SHP77 (cell line): ENCODE measurements around the gene COG3.

Source experiments
- DNase-seq, 2 experiments: peaks; one replicate each; lab custom pipeline; 2025; lab: John Stamatoyannopoulos, UW

Gene COG3

DNA sequence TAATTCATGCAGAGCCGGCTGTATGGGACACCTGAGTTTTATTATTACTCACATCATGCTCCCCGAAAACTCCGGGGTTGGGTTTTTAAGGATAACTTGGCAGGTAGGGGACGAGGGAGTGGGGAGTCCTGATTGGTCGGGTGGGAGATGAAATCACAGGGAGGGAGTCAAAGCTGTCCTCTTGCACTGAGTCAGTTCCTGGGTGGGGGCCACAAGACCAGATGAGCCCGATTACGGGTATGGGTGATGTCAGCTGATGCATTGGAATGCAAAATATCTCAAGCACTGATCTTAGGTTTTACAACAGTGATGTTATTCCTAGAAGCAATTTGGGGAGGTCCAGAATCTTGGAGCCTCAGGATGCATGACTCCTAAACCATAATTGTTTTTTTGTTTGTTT is 18.6 kb upstream of the COG3 start:
- no peak for DNase-seq

GRCh38 chr13:45447050-45447661 is 17.6 kb upstream of the COG3 start:
- no peak for DNase-seq

DNA sequence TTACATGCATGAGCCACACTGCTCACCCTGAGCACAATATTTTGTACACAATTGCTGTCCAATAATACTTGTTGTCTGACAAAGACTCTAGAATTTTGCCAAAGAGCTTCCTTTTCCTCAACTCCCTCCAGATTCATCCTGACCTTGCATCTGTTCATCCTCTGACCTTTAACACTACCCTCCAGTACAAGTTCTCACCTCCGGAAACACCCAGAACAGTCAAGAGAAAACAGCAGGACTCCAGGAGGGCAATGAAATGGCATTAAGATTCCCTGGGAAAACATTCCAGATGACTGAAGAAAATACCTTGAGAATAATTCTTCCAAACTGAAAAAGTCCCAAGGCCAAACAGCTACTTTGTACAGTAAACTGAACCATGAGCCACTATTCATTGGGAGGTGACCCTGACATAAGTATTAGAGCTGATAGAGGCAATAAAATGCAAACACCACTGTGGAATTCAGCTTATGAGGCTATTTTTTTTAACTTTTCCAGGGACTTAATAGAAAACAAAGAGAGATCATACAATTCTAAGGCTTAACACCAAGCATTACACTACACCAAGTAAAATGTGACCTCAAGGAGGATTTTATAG is 15.7 kb upstream of the COG3 start:
- DNase-seq, result no peak

DNA sequence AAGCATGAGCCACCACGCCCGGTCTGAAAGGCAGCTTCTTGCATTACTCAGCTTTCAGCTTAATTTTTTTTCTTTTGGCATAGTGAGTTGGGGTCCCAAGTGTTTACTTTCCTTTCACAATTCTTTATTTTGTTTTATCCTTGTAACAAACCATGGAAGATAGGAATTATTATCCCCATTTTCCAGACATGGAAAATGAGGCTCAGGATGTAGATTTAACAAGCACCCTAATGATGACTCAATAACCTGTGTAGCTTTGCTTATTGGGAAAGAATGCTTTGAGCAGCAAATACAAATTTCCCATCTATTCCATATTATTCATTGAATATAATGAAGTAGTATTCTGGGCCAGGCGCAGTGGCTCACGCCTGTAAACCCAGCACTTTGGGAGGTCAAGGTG is 13.5 kb upstream of the COG3 start:
- no peak for DNase-seq

DNA sequence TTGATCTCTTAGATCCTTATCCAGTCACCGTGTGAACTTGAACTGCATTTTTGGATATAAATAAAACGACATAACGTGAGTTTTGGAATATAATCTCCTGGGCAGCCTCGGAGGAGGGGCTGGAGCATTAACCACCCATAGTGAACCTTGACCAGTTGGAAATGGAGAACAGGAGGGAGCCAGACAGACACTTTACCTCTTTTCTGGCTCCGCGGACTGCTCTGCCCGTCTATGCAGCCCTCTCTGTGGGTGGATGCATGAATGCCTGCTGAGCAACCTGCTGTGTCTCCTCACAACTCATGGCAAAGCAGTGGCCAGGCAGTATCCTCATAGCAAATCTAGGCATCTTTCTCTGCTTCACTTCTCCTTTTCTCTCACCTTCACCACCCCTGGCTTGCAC is 10.5 kb upstream of the COG3 start:
- no peak for DNase-seq

GRCh38 chr13:45456196-45456972 is 8.4 kb upstream of the COG3 start:
- no peak for DNase-seq

DNA sequence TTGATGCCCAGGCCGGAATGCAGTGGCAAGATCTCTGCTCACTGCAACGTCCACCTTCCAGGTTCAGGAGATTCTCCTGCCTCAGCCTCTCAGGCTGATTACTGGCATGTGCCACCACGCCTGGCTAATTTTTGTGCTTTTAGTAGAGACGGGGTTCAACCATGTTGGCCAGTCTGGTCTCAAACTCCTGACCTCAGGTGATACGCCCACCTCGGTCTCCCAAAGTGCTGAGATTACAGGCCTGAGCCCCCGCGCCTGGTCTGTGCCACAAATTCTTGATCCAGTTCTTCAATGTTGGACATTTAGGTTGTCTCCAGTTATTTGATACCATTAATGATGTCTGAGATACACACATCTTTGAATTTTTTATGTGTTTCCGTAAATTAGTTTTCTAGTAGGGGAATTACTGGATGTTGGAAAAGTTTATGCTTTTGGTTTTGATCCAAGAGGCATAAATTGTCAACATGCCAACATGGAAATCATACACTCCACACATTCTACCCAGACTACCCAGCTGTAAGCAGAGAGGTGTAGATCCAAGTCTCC is 525 bp upstream of the COG3 start:
- DNase-seq, result no peak

DNA sequence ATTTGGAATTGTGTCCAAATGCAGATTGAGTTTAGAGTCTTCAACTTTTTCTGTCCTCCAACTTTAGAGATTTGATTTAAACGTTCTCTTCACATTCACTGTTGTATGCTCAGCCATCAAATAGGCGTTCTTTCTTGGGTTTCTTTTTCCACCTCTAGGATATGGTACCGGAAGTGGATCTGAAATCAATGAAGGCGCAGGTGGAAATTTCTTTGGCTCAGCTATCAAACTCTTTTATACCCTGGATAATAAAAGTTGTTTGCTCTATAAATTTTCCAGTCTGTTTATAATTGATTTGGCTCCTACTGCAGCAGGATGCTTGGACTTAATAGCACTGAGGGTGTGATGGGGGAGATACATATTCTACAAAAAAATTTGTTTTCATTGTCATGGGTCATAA is 1.6 kb downstream of the COG3 start:
- no peak for DNase-seq

DNA sequence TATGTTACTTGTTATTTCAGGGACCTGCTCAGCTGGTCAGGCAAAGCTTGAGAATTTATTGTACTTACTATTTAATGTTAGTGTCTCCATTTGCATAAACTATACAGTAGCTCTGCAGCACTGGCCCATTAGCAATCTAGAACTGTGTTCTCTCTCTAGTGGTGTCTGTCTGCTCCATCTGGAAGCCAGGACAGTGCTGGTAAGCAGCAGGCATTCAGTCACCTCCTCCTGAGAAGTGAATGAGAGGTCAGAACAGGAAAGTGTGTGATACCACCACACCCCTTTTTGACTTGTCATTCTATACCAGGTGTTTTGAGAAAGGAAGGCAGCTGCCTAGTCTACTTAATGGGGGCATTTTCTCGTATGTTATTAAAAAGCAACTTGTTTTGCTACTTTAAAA is 3.9 kb downstream of the COG3 start:
- no peak for DNase-seq

- no peak for DNase-seq
These were observed 7.5 kb downstream of the COG3 start for GRCh38 chr13:45472171-45472705.

- no peak for DNase-seq
These were observed 8.9 kb downstream of the COG3 start for GRCh38 chr13:45473627-45474026.

DNA sequence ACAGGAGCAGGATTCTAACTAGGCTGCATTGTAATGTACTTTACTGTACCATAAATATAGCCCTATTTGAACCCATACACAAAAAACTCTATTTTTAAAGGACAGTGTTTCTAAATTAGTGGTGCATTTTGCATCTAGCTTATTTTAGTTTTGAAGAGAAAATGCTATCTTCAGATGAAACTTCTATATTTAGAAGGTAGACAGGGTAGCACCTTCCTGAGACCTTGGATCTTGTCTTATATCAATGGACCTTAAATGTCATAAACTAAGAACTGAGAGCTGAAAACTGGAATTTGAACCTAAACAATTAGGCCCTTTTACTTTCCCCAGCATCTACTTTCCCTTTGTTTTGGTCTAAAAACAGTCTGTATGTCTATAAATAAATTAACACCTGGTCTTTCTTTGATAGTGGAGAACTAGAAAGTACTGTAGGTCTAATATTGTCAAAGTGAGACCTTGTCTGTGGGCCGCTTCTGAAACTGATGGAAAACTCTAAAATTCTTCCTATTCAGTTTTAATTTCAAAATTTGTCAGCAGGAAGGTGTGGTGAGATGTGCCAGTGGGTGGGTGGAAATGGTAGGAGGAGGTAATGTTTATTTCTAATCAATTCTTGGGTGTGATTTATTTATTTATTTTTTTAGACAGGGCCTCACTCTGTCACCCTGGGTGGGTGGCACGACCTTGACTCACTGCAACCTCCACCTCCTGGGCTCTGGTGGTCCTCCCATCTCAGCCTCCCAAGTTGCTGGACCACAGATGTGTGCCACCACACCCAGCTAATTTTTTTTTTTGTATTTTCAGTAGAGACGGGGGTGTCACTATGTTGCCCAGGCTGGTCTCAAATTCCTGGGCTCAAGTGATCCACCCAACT is 10.1 kb downstream of the COG3 start:
- no peak for DNase-seq

DNA sequence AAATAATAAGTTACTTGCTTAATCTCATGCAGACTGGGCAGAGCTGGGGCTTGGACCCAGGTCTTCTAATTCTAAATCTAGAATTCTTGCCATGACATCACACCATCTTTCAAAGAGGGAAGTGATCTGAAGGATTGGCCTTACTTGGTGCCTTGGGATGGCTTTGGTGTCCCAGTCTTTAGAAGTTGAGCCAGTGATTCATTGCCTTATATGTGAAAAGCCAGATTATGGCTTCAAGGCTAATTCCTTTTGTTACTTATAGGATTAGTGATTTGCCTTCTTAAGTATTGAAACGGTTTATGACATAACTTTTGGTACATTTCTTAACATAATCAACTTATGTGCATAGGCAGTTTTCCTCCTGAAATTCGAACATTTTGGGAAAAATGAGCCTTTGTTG is 14.9 kb downstream of the COG3 start:
- DNase-seq, result no peak

DNA sequence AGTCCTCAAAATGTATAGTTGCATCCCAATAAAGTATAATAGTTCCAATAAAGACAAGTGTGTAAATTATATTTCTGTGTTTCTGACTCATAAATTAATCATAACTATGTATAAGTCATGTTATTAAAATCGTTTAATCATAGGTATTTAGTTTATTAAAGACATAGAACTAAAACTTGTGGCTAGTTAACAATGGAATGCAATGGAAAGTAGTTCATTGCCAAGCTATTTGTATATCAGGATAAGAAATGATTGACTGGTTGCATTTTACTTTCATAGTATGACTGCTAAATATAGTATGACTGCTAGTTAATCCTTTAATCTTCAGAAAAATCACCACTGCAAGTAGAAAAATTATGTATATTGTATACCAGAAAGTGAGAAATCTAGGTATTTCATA is 16.9 kb downstream of the COG3 start:
- DNase-seq, result no peak

DNA sequence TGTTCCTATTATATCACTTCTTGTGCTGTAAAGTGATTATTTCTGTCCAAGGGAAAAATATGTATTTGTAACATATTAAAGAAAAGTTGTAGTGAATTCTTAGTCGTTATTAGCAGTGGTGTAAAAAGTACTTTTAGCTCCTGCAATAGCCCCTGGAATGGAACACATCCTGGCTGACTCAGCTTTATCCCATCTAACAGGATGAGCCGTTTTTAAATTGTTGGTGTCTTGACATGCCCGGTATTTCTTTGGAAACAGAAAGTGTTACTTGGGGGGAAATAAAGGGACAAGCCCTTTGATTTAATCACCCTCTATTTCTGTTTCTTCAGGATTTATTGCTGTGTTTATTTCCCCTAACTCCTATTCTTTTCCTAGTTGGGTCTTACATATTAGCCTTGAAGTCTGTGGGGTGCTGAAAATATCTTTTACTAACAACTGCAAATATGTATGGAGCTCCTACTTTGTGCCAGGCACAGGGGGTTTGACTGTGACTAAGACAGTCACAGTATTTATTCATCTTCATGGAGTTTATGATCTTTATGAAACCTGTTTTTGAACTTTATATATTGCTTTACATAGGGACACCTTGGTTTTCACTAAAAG is 17.9 kb downstream of the COG3 start:
- DNase-seq, result no peak

DNA sequence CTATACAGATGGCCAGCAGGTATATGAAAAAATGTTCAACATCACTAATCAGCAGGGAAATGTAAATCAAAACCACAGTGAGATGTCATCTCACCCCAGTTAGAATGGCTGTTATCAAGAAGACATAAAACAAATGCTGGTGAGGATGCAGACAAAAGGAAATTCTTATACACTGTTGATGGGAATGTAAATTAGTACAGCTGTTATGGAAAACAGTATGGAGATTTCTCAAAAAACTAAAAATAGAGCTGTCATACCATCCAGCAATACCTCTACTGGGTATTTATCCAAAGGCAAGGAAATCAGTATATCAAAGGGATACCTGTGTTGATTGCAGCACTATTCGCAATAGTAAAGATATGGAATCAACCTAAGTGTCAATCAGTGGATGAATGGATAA is 22.9 kb downstream of the COG3 start:
- DNase-seq, result no peak

GRCh38 chr13:45490068-45490467 is 25.3 kb downstream of the COG3 start:
- DNase-seq, result no peak

- no peak for DNase-seq
These were observed 27.8 kb downstream of the COG3 start for GRCh38 chr13:45492538-45492937.

- no peak for DNase-seq
These were observed 32.2 kb downstream of the COG3 start for GRCh38 chr13:45496942-45497341.

- DNase-seq, result no peak
These were observed 35.9 kb downstream of the COG3 start for GRCh38 chr13:45500492-45501174.

DNA sequence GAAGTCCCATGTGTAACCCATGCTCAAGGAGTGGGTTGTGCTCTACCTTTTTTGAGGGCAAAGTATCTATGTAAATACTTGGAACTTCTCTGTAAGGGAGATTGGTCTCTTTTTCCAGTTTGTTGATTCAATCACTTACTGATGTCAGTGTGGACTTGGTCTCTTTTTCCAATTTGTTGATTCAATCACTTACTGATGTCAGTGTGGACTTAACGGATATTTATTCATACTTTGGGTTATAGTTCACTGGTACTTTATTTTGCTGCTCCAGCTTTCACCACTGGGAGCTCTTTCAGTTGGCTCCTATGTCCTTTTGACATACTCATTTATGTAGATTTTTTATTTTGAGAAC is 36.4 kb downstream of the COG3 start:
- no peak for DNase-seq
